NT2/D1 (cell line): ENCODE data around the gene L3MBTL4.

Experiments
- SUZ12 ChIP-seq: IDR thresholded peaks from 2 replicates; pipeline ENCODE4 v1.6.1; 2011; ENCODE audit not compliant: insufficient read length, insufficient read depth; ENCODE audit errors: extremely low read depth
- YY1 ChIP-seq: IDR thresholded peaks from 2 replicates; pipeline ENCODE4 v1.6.1; 2011; ENCODE audit not compliant: insufficient read length, insufficient read depth

DNA sequence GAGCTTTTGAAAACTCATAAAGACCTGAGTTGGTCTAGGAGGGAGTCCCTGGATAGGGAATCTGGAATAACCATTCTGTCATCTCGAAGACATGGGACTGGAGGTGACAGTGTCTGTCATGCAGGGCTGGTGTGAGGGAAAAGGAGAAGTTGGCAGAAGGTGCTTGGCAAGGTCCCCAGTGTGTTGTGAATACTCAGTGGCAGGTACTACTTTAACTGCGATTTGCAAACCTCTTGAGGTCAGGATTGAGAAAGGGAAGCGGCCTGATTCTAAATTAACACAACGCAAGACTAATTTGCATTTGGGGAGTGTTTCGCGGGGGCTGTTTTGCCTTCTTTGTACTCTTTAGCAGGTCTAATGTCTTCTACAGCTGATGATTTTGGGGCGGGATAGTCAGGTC lies 442.4 kb downstream of the L3MBTL4 start:
- TF ChIP-seq YY1 (no peak), SUZ12 (no peak)
